22Rv1 (cell line): ENCODE data around the gene LPO.

Experiments used
- ZFX ChIP-seq: fragments of 450-650 bp; IDR thresholded peaks from 2 replicates; pipeline ENCODE4 v1.6.1; 2017; ENCODE audit warnings: antibody characterized with exemption, borderline replicate concordance
- TF ChIP-seq, protein P1 (sequence below): fragments of 450-650 bp; IDR thresholded peaks from 2 replicates; pipeline ENCODE4 v1.5.1; 2017; ENCODE audit warnings: mild to moderate bottlenecking

DNA sequence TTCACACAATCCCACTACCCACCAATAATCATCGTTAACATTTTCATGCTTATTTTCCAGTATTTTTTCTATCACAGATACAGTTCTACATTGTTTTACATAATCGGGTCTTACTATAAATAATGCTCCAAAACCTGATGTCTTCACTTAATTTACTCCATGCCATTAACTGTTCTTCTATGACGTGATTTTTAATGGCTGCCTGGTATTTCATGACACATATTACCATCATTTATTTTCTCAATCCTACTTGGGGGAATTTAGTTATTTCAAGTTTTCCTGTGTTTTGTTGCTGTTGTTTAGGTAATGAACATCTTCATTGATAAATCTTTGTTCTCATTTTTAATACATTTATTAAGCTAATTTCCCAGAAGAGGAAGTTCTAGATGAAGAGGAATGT is 14.7 kb downstream of the LPO start:
- TF ChIP-seq, protein P1, sequence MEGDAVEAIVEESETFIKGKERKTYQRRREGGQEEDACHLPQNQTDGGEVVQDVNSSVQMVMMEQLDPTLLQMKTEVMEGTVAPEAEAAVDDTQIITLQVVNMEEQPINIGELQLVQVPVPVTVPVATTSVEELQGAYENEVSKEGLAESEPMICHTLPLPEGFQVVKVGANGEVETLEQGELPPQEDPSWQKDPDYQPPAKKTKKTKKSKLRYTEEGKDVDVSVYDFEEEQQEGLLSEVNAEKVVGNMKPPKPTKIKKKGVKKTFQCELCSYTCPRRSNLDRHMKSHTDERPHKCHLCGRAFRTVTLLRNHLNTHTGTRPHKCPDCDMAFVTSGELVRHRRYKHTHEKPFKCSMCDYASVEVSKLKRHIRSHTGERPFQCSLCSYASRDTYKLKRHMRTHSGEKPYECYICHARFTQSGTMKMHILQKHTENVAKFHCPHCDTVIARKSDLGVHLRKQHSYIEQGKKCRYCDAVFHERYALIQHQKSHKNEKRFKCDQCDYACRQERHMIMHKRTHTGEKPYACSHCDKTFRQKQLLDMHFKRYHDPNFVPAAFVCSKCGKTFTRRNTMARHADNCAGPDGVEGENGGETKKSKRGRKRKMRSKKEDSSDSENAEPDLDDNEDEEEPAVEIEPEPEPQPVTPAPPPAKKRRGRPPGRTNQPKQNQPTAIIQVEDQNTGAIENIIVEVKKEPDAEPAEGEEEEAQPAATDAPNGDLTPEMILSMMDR = no peak
- TF ChIP-seq ZFX = no peak
